ENCODE data around the gene ZNF699.
"Not testable (repeated sequence)": the region's sequence is repeated elsewhere in the genome, so short reads cannot be mapped to it uniquely, and the experiment has no call there.

Gene ZNF699

DNA sequence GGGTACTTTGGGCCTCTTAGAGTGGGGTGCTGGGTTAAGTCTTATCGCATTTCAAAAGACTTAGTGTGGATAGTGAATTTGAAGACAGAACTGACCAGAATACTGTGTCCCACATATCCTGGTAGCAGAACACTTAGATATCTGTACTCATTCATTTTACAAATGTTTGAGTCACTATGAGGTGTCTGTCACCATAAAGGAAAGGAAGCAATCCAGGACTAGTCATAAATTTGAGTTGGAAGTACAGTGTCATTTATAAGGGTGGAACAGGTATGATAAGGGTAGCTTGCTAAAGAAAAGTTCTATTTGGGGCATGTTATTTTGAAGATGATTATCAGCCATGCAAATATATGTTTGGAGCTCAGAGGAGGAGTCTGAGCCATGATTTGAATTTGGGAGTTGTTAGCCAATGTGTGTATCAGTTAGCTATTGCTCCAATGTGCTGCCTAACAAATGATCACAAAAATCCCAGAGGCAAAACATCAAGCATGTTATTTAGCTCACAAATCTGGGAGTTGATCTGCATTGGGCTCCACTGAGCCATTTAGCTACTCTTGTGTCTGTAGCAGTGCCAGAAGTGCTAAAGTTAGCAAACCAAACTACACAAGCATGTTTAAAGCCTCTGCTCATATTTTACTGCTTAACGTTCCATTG lies 20.3 kb downstream of the ZNF699 start:
- in situ Hi-C loops (cut with MboI; ENCODE audit: low sequenced_read_pairs) = no loop called here

DNA sequence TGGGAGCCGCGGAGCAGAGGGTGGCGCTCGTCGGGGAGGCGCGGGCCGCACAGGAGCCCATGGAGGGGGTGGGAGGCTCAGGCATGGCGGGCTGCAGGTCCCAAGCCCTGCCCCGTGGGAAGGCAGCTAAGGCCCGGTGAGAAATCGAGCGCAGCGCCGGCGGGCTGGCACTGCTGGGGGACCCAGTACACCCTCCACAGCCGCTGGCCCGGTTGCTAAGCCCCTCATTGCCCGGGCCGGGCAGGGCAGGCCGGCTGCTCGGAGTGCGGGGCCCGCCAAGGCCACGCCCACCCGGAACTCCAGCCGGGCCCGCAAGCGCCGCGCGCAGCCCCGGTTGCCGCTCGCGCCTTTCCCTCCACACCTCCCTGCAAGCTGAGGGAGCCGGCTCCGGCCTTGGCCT lies 26.2 kb downstream of the ZNF699 start:
- in situ Hi-C loops (cut with MboI; ENCODE audit: low sequenced_read_pairs) = not testable (repeated sequence)

DNA sequence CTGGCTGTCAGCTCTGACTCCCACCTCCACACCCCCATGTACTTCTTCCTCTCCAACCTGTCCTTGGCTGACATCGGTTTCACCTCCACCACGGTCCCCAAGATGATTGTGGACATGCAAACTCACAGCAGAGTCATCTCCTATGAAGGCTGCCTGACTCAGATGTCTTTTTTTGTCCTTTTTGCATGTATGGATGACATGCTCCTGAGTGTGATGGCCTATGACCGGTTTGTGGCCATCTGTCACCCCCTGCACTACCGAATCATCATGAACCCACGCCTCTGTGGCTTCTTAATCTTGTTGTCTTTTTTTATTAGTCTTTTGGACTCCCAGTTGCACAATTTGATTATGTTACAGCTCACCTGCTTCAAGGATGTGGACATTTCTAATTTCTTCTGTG lies 58.4 kb downstream of the ZNF699 start:
- in situ Hi-C loops (cut with MboI; ENCODE audit: low sequenced_read_pairs) = no loop called here

DNA sequence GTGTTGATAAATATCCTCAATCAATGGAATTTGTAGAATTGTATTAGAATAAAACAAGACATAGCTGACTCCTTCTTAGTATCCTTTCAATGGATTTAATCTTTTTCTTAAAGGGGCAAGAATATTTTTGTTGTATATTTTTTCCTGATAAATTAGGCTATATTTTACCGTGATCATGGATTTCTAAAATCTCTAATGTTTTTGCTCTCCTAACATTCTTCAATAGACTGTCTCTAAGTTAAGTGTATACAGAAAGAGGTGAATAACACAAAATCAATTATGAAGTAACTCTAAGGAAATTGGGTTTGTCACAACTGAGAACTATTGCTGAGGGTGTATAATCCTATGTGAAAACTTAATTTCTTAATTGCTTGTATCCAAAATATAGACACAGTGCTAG lies 59.0 kb downstream of the ZNF699 start, which contains the start of gene OR7E24:
OR7E24 (plus strand) TSS at position 301 of the 400 bp plus-strand sequence. CDS start 114 bp downstream, outside the sequence.
- in situ Hi-C loops (cut with MboI; ENCODE audit: low sequenced_read_pairs) = no loop called here
